OCI-LY7 (cell line): Measurements from ENCODE around the gene MDGA2. TPM values are rescaled to one million over a fixed set of nuclear protein-coding genes. Genes with fewer than 3 reads are reported as not detected.

Source experiments
- BruUV-seq: library from RNA; stranded (reverse); fragments of 400-500 nt; replicated peaks from 2 replicates; lab custom pipeline; 2021; lab: Mats Ljungman, UMichigan
- CTCF ChIA-PET: fragments of 300-600 bp; sonication (Branson Sonifier 250); formaldehyde crosslinking; loops from one replicate; lab custom pipeline; 2022; ENCODE audit warnings: antibody characterized with exemption; ENCODE audit not compliant: unreplicated experiment; lab: Charles Lee
- POLR2A ChIA-PET: fragments of 300-600 bp; sonication (Branson Sonifier 250); formaldehyde crosslinking; loops from one replicate; lab custom pipeline; 2022; ENCODE audit warnings: antibody characterized with exemption; lab: Charles Lee
- DNase-seq: peaks from one replicate; pipeline ENCODE4 v3.0.0-alpha.2; 2015; ENCODE audit warnings: low spot score
- H2AFZ ChIP-seq: fragments of 200-600 bp; sonication (generic), shearing (Covaris generic); 2 replicates; pipeline ENCODE4 v1.6.1; 2014; ENCODE audit warnings: mild to moderate bottlenecking, antibody characterized with exemption, low read length, moderate library complexity
- H3K27ac ChIP-seq: fragments of 200-600 bp; sonication (generic); 2 replicates; pipeline ENCODE4 v1.5.1; 2014; ENCODE audit warnings: mixed run types, low read depth, mild to moderate bottlenecking, moderate library complexity, low read length, inconsistent platforms; ENCODE audit not compliant: poor library complexity, severe bottlenecking
- H3K36me3 ChIP-seq: fragments of 200-600 bp; sonication (generic); 2 replicates; pipeline ENCODE4 v1.6.1; 2014; ENCODE audit warnings: mild to moderate bottlenecking, antibody characterized with exemption, low read length, moderate library complexity, mixed read lengths; ENCODE audit not compliant: insufficient read depth
- H3K4me1 ChIP-seq: fragments of 200-600 bp; sonication (generic); 2 replicates; pipeline ENCODE4 v1.5.1; 2014; ENCODE audit warnings: mild to moderate bottlenecking, low read length; ENCODE audit not compliant: insufficient read depth, poor library complexity, severe bottlenecking
- H3K4me2 ChIP-seq: fragments of 200-600 bp; sonication (generic); 2 replicates; pipeline ENCODE4 v1.6.1; 2014; ENCODE audit warnings: mild to moderate bottlenecking, low read length
- H3K4me3 ChIP-seq: fragments of 200-600 bp; sonication (generic); 2 replicates; pipeline ENCODE4 v1.5.1; 2014; ENCODE audit warnings: mild to moderate bottlenecking, low read depth, low read length; ENCODE audit not compliant: poor library complexity, severe bottlenecking
- H3K79me2 ChIP-seq: fragments of 200-600 bp; sonication (generic); 2 replicates; pipeline ENCODE4 v1.6.1; 2016; ENCODE audit warnings: low read depth, mild to moderate bottlenecking, low read length, moderate library complexity, mixed read lengths; ENCODE audit not compliant: insufficient read depth
- H3K9me2 ChIP-seq: fragments of 200-600 bp; sonication (generic); 2 replicates; pipeline ENCODE4 v1.6.1; 2016; ENCODE audit warnings: mild to moderate bottlenecking, low read length, mixed read lengths; ENCODE audit not compliant: insufficient read depth
- H3K9me3 ChIP-seq: fragments of 200-600 bp; sonication (generic); 2 replicates; pipeline ENCODE4 v1.6.1; 2014; ENCODE audit warnings: mild to moderate bottlenecking, mixed run types, low read length, mixed read lengths
- H4K20me1 ChIP-seq: fragments of 200-600 bp; sonication (generic); 2 replicates; pipeline ENCODE4 v1.6.1; 2014; ENCODE audit warnings: mild to moderate bottlenecking, antibody characterized with exemption, low read length, moderate library complexity, mixed read lengths; ENCODE audit not compliant: insufficient read depth
- EZH2phosphoT487 ChIP-seq: fragments of 200-600 bp; sonication (generic); IDR thresholded peaks from 2 replicates; pipeline ENCODE4 v1.6.1; 2018; ENCODE audit warnings: low read depth, borderline replicate concordance, mild to moderate bottlenecking, mixed run types, antibody characterized with exemption, low read length, moderate library complexity, mixed read lengths
- intact Hi-C: fragments of 100-400 bp; cut with micrococcal nuclease; formaldehyde crosslinking; loops from one replicate; pipeline ENCODE4 v1.10.0; 2022; ENCODE audit not compliant: unreplicated experiment
- total RNA-seq, 2 experiments: library from RNA; depleted of rRNA in 1 of 2; stranded (reverse); fragments of >200 nt in 1 of 2; shearing (Covaris generic) in 1 of 2; gene quantifications; 2 replicates each; pipeline ENCODE4 v1.2.3, GENCODE V29; 2014 to 2022
- TF ChIP-seq, protein P1 (sequence below): fragments of 200-600 bp; sonication (generic); conservative IDR thresholded peaks from 2 replicates; pipeline ENCODE4 v1.5.1; 2014; ENCODE audit warnings: mild to moderate bottlenecking, antibody characterized with exemption, low read length, moderate library complexity, mixed read lengths

The MDGA2 gene
- total RNA-seq, 2 experiments from 2014 or later = not detected

DNA sequence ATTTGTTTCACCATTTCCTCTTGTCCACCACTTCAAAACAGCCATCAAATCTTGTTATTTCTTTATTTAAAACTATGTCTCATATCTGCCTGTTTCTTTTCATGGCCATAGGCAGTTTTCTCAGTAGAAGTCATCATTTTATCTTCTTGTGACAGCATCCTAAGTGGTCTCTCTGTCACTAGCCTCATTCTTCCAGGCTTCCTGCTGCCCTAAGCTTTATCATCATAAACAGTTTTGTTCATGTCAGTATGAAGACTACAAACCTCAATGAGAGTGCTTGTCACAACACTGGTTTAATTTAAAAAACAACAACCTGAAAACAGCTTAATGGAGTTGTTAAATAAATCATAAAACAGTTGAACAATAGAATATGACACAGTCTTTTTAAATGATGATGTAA lies 636.1 kb downstream of the MDGA2 start:
- H3K9me3 ChIP-seq = no peaks in the 10 kb centered on the region
- H3K36me3 ChIP-seq = no peaks in the 10 kb centered on the region
- TF ChIP-seq, protein P1, sequence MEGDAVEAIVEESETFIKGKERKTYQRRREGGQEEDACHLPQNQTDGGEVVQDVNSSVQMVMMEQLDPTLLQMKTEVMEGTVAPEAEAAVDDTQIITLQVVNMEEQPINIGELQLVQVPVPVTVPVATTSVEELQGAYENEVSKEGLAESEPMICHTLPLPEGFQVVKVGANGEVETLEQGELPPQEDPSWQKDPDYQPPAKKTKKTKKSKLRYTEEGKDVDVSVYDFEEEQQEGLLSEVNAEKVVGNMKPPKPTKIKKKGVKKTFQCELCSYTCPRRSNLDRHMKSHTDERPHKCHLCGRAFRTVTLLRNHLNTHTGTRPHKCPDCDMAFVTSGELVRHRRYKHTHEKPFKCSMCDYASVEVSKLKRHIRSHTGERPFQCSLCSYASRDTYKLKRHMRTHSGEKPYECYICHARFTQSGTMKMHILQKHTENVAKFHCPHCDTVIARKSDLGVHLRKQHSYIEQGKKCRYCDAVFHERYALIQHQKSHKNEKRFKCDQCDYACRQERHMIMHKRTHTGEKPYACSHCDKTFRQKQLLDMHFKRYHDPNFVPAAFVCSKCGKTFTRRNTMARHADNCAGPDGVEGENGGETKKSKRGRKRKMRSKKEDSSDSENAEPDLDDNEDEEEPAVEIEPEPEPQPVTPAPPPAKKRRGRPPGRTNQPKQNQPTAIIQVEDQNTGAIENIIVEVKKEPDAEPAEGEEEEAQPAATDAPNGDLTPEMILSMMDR = no peak
- no peak for TF ChIP-seq EZH2phosphoT487
- H3K79me2 ChIP-seq = no peaks in the 10 kb centered on the region
- intact Hi-C loops = no loop called here
- CTCF ChIA-PET = no interaction called here
- no peak for DNase-seq
- BruUV-seq = no TSS peak
- no peaks in the 10 kb centered on the region for H3K4me1 ChIP-seq
- no peak overlapping the region for H3K4me2 ChIP-seq
- H2AFZ ChIP-seq = no peak overlapping the region
- H3K4me3 ChIP-seq = no peak overlapping the region
- no peaks in the 10 kb centered on the region for H3K9me2 ChIP-seq
- H4K20me1 ChIP-seq = no peaks in the 10 kb centered on the region
- POLR2A ChIA-PET = no interaction called here
- no peak overlapping the region for H3K27ac ChIP-seq

DNA sequence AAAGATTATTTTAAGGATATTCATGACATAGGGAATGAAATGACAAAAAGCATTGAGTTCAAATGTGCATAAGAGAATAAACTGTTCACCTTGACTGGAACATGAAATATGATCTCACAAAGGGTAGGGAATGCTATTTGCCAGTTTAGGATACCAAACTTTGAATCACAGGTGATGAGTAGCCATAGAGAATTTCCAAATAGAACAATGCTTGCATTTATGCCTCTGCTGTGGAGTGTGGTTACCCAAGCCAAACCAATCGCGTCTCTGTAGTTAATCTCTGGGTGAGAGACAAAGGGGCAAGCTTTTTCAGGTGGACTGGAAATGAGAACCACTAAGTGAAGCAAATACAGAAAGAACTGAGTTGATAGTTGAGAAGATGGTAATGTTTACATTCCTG lies 652.7 kb downstream of the MDGA2 start:
- no peaks in the 10 kb centered on the region for H3K79me2 ChIP-seq
- intact Hi-C loops = no loop called here
- BruUV-seq = no TSS peak
- H3K36me3 ChIP-seq = no peaks in the 10 kb centered on the region
- no peaks in the 10 kb centered on the region for H3K4me1 ChIP-seq
- CTCF ChIA-PET = no interaction called here
- no peaks in the 10 kb centered on the region for H4K20me1 ChIP-seq
- DNase-seq = no peak
- H3K4me2 ChIP-seq = no peak overlapping the region
- H3K27ac ChIP-seq = no peak overlapping the region
- no peak overlapping the region for H3K4me3 ChIP-seq
- no peaks in the 10 kb centered on the region for H3K9me2 ChIP-seq
- POLR2A ChIA-PET = no interaction called here
- no peaks in the 10 kb centered on the region for H3K9me3 ChIP-seq
- no peak overlapping the region for H2AFZ ChIP-seq
- TF ChIP-seq, protein P1 = no peak
- TF ChIP-seq EZH2phosphoT487 = no peak

DNA sequence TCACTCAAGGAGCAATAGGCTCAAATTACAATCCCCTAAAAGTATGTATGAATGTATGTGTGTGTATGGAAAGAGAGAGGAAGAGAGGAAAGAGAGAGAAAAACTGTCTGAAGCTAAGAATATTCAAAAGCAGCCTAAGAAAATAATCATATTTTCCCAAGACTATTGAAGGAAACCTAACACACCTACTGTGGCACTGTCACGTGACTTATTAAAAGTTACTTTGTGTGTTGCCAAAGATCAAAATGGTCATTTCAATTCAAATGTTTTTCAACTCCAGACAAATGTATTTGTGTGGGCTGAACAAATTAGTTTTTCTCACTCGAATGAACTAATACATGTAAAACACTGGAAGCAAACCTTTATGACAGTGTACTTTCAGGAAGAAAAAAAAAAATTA lies 654.9 kb downstream of the MDGA2 start:
- BruUV-seq = no TSS peak
- no peak overlapping the region for H3K4me2 ChIP-seq
- ChIA-PET CTCF (no interaction called here), POLR2A (no interaction called here)
- no peaks in the 10 kb centered on the region for H3K9me2 ChIP-seq
- H3K4me1 ChIP-seq = no peaks in the 10 kb centered on the region
- TF ChIP-seq EZH2phosphoT487 = no peak
- TF ChIP-seq, protein P1 = no peak
- no peak overlapping the region for H3K4me3 ChIP-seq
- H3K9me3 ChIP-seq = no peaks in the 10 kb centered on the region
- no peak overlapping the region for H2AFZ ChIP-seq
- no peak overlapping the region for H3K27ac ChIP-seq
- H3K36me3 ChIP-seq = no peaks in the 10 kb centered on the region
- intact Hi-C loops = no loop called here
- DNase-seq = no peak
- no peaks in the 10 kb centered on the region for H3K79me2 ChIP-seq
- no peaks in the 10 kb centered on the region for H4K20me1 ChIP-seq
